ENCODE measurements around the gene KLF6.

KLF6 gene

DNA sequence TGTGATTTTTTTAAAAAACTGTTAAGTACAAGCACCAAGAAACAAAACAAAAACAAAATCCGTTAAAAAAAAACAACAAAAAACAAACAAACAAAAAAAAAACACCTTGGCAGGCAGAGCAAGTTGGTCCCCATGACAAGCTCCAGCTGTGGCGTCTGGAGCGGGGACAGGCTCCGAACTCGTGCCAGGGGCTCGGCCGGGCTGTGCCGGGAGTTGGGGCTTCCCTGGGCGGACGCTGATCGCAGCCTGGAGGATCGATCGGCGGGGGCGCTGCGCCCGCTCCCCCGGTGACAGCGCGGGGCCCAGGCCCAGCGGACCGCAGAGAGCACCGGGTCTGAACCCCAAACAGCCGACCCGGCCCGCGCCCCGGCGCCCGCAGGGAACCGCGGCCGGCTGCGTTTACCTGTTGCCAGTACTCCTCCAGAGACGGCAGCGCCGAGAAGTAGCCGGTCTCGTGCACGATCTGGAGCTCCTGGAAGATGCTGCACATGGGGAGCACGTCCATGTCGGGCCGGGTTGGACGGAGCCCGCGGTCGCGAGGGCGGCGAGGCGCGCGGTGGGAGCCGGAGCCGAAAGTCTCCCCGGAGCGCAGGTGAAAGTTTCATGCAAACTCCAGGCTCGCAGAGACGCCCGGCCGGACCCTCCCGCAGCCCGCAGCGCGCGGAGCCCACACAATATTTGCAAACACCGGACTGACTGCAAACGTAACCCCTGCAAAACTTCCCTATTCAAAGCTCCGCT lies at the start of gene KLF6:
KLF6 (minus strand) TSS at position 700 of the 741 bp plus-strand sequence; CDS start at position 505, 195 bp downstream.
- no peak for DNase-seq (ENCODE audit: low read depth)

GRCh38 chr10:3834404-3834803 lies 49.4 kb upstream of the KLF6 start:
- DNase-seq (ENCODE audit: low read depth) = no peak

DNA sequence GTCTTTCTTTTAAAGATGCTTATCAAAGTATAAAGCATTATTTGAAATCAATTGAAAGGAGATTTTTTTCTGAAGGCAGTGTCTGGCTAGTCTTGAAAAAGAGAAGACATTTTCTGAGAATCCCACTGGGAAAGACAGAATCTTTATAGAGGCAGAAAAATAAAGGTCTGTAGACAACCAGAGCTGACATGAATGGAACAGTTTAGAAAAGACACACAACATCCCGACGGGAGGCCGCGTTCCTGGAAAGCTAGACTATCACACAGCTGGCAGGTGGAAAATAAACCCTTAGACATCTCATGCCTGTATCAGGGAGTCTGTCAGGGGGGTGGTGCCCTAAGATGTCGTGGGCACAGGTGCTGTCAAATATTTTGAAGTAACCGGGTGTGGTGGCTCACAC lies 48.0 kb upstream of the KLF6 start:
- no peak for DNase-seq (ENCODE audit: low read depth)

DNA sequence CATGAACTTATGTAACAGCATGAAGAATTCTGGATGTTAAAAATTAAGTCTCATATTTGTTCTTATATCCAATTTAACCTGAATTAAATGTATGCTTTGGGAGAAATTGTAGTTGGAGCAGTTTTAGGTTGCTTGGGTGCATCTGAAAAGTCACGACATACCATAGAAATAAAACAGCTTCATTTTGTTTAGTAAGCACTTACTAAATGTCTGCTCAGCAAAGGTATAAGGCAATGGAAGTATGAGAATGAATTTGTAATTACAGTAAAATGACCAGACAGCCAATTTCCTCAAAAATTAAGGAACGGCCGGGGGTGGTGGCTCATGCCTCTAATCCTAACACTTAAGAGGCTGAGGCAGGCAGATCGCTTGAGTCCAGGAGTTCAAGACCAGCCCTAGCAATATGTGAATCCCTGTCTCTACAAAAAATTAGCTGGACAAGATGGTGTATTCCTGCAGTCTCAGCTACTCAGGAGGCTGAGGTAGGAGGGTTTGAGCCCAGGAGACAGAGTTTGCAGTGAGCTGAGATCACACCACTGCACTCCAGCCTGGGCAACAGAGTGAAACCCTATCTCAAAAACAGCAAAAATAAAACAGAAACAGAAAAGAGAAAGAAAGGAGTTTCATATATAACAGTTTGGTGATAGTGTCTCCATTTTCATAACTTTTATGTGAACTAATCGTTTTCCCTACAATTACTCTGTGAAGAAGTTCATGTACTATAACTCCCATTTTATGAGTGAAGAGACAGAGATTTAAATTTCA lies 47.2 kb upstream of the KLF6 start:
- DNase-seq (ENCODE audit: low read depth) = no peak

GRCh38 chr10:3831608-3832007 lies 46.6 kb upstream of the KLF6 start:
- DNase-seq (ENCODE audit: low read depth) = no peak

DNA sequence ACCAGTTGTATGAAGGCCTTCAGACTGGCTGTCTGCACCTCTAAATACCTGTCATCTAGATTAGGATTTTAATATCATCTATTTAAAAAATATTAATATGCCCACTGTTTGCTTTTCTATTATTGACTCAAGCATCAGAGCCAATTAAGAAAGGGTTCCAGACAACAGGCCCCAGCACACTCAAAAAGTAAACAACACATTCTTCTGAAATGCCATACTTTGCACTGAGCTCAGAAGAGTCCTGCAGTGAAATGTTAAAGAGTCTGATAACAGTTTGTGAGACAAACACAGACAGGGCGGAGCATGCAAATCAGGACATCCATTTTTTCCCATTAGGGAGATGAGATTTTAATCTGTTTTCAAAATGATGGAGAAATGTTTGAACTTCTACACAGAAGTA lies 45.9 kb upstream of the KLF6 start:
- no peak for DNase-seq (ENCODE audit: low read depth)

GRCh38 chr10:3829156-3830050 lies 44.4 kb upstream of the KLF6 start:
- DNase-seq (ENCODE audit: low read depth) = no peak

- DNase-seq (ENCODE audit: low read depth) = no peak
These were observed 43.6 kb upstream of the KLF6 start for GRCh38 chr10:3828404-3829155.

GRCh38 chr10:3827768-3828403 lies 42.9 kb upstream of the KLF6 start:
- DNase-seq (ENCODE audit: low read depth) = no peak

- no peak for DNase-seq (ENCODE audit: low read depth)
These were observed 42.3 kb upstream of the KLF6 start for GRCh38 chr10:3827266-3827665.

DNA sequence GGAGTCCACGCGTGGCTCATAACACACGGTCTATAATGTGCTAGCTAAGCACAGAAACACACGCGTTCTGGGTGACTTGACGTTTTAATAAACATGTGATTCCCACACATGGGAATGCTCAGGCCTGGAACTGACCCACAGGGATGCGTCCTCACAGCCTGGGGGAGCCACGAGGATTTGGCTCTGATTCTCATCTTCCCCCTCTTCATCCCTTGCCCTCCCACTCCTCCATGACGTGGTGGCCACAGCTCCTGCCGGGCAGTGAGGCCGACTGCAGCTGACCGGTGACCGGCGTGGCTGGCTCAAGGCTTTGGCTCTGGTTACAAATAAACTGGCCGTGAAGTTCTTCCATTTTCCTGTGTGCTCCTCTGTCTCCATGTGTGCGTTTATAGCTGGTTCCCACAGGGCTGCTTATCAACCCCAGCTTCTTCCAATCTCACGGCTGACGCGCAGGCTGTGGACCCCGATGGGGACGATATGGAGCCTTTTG lies 40.9 kb upstream of the KLF6 start:
- DNase-seq (ENCODE audit: low read depth) = no peak

- DNase-seq (ENCODE audit: low read depth) = peak; percentile 74
These were observed 40.2 kb upstream of the KLF6 start for GRCh38 chr10:3825244-3825643.

- no peak for DNase-seq (ENCODE audit: low read depth)
These were observed 37.7 kb upstream of the KLF6 start for GRCh38 chr10:3822541-3823330.

DNA sequence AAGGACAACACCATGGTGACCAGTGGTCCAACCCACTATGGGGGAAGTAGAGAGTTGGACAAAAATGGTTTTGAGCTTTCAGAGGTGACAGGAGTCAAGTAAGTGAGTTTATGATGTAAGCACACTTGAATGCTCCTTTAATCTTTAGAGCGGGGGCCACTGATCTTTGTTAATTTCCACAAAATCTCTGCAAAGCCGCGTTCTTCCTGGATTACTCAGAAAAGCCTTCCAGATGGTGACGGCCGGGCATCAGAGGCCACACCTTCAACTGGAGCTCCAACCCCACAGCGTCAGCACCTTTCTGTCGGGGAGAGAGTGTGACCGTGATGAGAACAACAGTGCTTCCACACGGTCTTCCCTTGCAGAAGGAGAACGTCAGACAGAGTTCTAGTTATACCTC lies 35.2 kb upstream of the KLF6 start:
- DNase-seq (ENCODE audit: low read depth) = no peak

DNA sequence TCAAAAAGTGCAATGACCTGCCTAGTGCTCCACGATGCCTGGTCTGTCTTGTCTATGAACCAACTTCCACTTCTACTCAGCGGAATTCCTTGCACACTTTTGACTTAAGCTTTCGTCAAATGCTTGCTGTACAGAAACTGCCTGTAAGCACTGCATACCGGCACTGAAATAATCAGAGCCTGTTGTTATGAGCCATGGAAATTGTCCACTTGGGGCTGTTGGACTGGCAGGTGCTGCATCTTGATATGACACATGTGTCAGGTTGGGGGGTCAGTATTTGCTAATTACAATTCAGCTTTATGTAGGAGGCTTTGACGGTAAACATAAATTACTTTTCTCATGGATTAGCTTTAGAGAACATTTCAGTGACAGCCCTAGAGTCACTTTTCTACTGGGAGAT lies 32.0 kb upstream of the KLF6 start:
- no peak for DNase-seq (ENCODE audit: low read depth)

DNA sequence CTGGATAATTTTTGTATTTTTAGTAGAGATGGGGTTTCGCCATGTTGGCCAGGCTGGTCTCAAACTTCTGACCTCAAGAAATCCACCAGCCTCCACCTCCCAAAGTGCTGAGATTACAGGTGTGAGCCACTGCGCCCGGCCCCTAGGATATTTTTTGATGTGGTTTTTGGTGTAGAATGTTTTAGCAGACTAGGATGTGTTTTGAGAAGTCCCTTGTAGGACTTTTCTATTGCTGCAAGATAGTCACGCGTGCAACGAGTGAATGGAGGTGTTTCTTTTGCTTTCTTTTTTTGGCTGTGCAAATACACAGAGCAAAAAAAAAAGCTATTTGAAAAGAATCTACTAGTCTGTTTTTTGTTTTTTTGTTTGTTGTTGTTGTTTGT lies 29.8 kb upstream of the KLF6 start:
- no peak for DNase-seq (ENCODE audit: low read depth)

- peak; percentile 85 for DNase-seq (ENCODE audit: low read depth)
These were observed 29.2 kb upstream of the KLF6 start for GRCh38 chr10:3813986-3814837.

GRCh38 chr10:3813267-3813666 lies 28.3 kb upstream of the KLF6 start:
- DNase-seq (ENCODE audit: low read depth) = no peak

DNA sequence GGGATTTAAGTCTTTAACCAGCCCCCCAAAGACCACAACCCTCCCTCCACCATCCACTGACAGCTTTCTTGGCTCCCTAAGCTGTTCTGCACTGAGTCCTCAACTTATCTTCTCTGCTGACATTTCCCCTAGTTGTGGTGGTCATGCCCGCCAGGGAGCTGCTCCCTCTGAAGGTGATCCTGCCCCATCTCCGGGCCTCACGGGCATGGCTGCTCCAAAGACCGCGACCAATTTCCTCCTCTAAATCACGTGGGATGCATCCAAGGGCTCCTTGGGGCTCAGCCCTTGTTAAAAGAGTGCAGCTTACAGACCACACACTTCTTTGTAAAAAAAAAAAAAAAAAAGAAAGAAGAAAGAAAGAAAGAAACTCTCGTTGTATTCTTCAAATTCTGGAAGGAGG lies 27.1 kb upstream of the KLF6 start:
- DNase-seq (ENCODE audit: low read depth) = no peak
